GM19035 (cell line): ENCODE measurements around the gene DLGAP3.
A peak's percentile ranks its signal among the peaks of the same experiment; 100 is the strongest.

Experiments used
- ATAC-seq: cut with Tn5 transposase; IDR thresholded peaks from one replicate; pipeline ENCODE4 v1.9.1; 2021; ENCODE audit not compliant: unreplicated experiment

DLGAP3 gene

GRCh38 chr1:34869760-34870159 lies 59.7 kb downstream of the DLGAP3 start:
- ATAC-seq = no peak

GRCh38 chr1:34868230-34869049 lies 61.0 kb downstream of the DLGAP3 start:
- ATAC-seq = no peak

DNA sequence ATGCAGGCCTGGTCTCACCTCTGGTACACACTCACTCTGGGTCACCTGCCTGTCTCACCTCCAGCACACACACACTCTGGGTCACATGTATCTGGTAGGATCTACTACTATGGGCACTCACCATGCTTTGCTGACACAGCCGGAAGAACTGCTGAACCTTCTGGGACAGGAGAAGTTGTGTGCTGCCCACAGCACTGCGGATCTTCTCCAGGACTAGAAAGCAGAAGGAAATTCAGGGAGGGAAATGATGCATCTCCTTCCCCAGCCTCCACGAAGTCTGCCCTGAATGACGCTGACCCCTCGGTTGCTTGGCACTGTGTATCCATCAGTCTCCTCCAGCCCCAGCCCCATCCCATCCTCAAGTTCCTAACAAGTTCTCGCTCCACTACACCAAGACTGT lies 62.0 kb downstream of the DLGAP3 start:
- ATAC-seq = no peak

DNA sequence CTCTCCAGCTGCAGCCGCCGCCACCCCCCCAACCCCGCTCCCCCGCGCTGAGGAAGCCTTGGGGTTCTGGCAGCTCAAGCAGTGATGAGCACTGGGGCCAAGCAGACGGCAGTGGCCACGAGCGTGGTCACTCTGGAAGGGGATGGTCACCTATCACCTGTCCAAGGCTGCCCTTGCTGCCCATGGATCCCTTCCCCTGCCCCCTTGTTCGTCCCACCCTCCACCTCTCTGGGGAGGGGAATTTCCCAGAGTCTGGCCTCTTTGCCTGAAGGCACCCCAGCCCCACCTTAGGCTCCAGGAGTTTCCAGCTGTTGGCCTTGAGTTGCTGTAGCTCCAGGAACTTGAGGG lies 62.7 kb downstream of the DLGAP3 start:
- no peak for ATAC-seq

DNA sequence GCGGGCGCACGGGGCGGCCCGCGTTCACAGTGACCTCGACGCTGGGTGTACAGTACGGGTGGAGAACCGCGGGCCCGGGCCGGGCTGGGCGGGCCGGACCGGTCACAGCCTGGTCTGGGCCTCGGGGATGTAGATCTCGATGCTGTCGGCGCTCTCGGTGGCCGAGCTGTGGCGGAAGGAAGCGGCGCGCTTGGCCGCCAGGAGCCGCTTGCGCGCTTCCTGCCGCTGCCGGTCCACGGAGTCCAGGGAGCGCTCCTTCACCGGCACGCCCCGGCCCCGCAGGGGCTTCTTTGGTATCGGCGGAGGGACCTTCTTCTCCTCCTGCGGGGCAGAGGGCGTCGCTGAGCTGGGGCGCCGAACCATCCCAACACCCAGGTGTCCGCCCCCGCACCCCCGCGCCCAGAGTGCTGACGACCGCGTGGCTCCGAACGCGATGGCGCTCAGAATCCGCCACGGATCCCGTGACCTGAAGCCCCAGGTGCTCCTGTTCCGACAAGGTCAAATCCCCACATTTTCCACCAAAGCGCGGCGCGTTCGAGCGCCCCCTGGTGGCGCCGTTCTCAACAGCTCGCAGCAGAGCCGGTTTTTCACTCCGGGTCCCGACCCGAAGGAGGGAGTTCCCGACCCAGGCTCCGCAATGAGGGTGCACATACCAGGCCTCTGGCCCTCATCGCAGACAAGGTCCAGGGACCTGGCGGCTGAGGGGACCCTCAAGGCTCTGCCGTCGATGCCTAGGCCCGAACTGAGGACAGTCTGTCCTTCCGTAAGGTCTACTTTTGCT lies 63.3 kb downstream of the DLGAP3 start:
- peak; percentile 72 for ATAC-seq

GRCh38 chr1:34865573-34865972 lies 63.9 kb downstream of the DLGAP3 start:
- ATAC-seq = no peak

DNA sequence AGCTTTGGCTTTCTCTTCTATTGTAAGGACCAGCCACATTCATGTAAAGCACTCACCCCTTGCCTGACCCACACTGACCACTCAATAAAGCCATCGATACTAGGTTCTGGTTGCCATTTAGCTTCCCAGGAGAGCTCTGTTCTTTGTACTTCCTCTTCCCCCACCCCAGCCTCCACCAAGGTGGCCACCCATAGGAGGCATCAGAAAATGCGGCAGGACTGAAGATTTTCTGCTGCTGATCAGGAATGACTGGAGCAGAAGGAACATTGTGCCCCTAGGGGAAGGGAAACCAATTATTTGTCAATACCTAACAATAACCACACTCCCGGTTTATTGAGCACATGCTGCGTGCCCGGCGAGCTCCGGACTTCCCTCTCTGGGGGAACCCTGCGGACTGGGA lies 64.7 kb downstream of the DLGAP3 start:
- ATAC-seq = no peak

DNA sequence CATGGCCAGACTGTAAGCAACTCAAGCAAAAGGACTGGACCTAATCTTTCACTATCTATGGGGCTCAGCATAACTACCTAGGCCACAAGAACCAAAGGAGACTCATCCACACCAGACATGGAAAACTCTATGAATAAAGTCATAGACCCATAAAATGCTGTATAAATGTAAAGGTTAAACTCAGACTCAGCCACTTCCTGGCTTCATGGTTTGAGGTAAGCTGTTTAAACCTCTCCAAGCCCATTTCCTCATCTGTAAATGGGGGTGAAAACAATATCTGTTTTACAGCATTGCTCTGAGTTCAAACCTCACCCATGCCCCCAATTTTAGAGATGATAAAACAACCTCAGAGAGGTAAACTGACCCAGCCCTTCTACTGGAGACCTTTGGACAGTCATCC lies 65.9 kb downstream of the DLGAP3 start:
- no peak for ATAC-seq

- peak; percentile 96 for ATAC-seq
These were observed 69.8 kb downstream of the DLGAP3 start, which contains the start of gene SMIM12 for GRCh38 chr1:34859446-34860200. SMIM12 (minus strand) TSS chr1:34859749; CDS start chr1:34855977, 3,772 bp downstream.

DNA sequence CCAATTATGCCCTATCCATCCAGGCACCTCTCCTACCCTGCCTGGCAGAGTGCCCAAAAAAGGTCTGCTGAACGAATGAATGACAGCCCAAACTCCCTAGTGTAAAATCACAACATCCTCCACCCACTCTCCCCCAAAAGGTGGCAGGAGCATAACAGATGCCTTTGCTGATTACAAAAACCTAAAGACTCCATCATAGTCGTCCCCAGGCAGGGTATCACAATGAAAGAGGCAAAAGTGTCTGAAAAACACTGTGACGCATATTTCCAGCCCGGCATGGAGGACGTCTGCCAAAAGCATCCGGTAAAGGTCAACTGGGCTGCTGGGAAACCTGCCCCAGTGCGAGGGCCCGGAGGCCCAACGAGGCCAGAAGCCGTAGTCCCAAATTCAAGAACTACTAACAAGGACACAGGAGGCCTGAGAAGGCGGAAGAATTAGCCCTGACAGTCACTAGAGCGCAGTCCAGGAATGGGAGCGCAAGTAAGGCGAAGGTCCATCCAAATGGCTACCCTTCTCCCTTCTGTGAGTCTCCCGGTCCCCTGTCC lies 70.5 kb downstream of the DLGAP3 start:
- ATAC-seq = no peak

- no peak for ATAC-seq
These were observed 72.8 kb downstream of the DLGAP3 start for GRCh38 chr1:34856697-34857096.

DNA sequence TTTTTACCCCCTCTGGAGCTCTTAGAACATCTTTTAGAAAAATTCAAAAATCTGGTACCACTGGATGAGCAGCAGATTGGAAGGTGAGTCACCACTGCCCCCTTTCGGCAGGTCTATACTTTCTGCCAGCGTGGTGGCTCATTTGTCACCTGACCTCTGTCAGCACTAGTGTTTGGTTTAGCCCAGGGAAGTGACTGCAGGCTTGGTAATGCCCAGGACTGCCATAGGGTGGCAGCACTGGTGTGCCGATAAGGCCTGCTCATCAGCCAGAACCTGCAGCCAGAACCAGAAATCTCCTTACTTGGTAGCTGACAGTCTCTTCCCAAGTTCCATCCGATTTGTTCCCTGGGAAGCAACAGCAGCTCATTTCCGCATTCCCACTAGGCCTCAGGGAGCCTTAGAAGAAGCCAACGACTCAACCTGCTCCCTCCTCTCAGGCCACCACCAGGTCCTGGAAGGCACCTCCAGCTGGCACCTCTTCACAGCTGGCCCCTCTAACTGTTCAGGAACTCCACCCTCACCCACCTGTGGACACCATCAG lies 76.7 kb downstream of the DLGAP3 start:
- peak; percentile 91 for ATAC-seq

GRCh38 chr1:34851431-34852105 lies 77.9 kb downstream of the DLGAP3 start:
- ATAC-seq = no peak

DNA sequence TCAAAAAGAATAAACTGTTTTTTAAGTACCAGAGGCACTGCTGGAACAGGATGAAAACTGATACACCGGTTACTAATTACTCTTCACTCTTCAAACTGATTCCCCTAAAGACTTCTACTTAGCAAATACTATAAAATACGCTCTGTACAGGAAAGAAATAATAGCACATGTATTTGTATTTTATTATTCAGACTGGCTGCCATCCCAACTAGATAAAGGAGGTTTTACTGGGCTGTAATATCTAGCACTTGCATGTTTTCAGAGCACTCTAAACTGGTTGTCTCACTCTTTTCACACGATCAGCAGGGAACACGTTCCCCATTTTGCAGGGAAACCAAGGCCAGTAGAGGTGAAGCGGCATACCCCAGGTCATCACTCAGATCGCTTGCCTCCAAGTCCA lies 79.1 kb downstream of the DLGAP3 start:
- ATAC-seq = no peak

DNA sequence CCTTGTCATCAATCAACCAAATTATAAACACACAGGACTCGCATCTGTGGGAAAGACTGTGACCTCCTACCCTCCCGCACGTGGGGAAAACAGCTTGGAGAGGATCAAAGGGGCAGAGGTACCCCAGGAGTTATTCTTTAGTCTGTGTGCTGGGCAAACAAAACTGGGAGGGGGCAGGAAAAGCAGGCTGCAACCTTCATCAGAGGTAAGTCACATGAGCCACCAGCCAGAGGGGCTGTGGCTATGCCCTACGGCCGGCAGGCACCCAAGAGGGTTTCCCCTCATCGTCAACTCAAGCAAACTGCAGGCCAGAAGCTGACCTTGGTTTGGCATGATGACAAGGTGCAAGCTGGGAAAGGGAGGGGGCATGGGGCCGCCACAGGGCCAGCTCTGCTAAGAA lies 82.4 kb downstream of the DLGAP3 start:
- ATAC-seq = no peak

DNA sequence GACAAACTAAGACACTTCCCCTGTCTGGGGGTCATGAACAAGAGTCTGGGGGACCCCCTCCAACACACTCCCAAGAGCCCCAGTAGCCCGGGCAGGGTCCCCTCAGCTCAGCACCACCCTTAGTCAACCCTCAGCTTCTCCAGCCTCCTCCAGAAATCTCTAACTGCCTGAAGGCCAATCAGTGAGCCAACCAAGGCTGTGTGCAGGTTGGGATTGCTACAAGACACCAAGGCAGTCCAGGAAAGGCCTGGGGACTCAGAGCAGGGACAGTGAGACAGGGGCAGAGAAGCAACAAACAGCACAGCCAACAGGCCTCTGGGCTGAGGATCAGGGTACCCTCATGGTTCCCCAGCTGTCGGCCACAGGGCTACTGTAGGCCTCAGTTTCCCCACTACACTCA lies 83.2 kb downstream of the DLGAP3 start:
- no peak for ATAC-seq

DNA sequence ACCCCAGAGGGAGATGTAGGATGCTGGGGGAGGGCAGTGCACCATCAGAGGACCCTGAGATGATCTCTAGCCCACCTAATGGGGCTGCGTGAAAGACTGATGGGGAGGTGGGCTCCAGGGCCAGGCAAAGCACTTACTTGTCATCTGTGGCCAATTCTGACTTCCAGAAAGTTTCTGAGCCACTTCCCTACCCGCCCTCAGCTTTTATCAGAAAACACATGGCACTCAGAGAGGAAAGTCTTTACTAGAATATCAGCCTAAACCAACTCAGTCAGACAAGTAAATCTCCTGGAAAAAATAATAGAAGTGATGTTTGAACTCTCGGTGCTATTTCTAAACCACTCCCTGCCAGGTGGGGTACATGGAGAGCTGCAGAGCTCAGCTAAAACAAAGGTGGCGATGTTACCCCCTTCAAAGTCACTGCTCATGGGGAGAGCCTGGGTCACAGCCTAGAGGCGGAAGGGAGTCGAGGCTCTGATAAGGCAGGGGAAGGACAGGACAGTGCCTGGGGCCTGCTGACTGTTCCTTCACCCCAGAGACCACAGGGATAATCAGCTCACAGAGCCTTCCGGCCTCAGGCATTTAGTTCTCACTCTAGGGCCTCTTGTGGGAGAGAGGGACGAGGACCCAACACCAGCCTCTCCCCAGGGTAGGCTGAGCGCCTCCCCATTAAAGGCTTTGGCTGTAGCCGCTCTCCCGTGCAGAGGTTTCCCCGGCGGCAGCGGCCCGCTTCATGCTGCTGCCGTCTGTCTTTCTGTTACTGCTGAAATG lies 84.1 kb downstream of the DLGAP3 start:
- no peak for ATAC-seq

DNA sequence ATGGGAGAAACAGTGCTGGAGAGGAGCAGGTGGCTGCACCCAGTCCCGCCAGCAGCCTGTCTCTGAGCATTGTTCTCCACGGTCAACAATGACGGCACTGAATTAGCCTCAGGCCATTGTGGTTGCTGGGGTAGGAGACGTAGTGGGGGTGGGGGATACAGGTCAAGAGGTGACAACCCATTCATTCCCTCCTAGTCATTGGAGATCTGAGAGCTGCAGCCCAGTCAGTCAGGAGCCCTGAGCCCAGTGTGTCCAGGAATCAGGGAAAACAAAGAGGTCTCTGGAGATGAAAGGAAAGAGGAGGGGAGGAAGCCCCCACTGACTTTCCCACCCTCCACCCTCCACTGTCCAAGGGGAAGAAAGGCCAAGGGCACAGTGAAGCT lies 85.2 kb downstream of the DLGAP3 start:
- ATAC-seq = no peak

GRCh38 chr1:34843392-34844251 lies 85.8 kb downstream of the DLGAP3 start:
- no peak for ATAC-seq
